Umbilical cord (tissue), 2 donors: ENCODE measurements around the gene KLKB1. TPM values are rescaled to one million over a fixed set of nuclear protein-coding genes. Genes with fewer than 3 reads are reported as not detected.

ENCODE experiments used
- DNase-seq: peaks from one replicate; pipeline ENCODE4 v3.0.0-alpha.2; 2015; ENCODE audit warnings: low spot score
- total RNA-seq: library from RNA; depleted of rRNA; stranded (reverse); fragments of >200 nt; gene quantifications from one replicate; pipeline ENCODE4 v1.2.3, GENCODE V29; 2014; ENCODE audit warnings: low replicate concordance; ENCODE audit not compliant: insufficient read depth

The KLKB1 gene
- total RNA-seq, 1 donor from 2014 or later: not detected

DNA sequence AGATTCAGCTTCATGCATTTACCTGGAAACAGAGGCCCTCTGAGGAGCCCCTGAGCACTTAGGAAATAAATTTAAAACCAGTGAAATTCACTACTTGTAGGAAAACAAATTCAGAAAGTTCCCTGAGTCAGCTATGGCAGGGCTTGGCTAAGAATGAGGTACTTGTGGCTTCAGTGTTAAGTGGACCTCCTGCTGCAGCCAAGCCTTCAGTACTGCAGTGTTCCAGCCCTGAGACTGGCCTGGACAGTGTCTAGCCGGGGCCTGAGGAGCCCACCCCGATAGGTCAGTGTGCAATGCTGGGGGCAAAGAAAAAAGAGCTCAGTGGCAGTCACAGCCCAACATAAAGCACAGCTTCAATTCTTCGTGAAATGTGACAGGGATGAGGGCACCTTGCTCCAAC is 80.6 kb downstream of the KLKB1 start:
- DNase-seq: no peak

Other genes with a start within 250 kb of the KLKB1 start
- gene TLR3, start 158.4 kb upstream of the KLKB1 start, total RNA-seq: 5.1 TPM
- 20.0 TPM for gene FAM149A, start 122.8 kb upstream of the KLKB1 start, total RNA-seq
- gene CYP4V2, start 35.9 kb upstream of the KLKB1 start, total RNA-seq: 21.2 TPM
- gene F11, start 38.7 kb downstream of the KLKB1 start, total RNA-seq: not detected